Activated CD4-positive, alpha-beta T cell treated with anti-CD3 and anti-CD28 coated beads, Interleukin-2, amount 10 ng/mL, durations not matched to agents 24 days and 14 days (primary cell): ENCODE results near the gene OPTC. TPM values are rescaled to one million over a fixed set of nuclear protein-coding genes. Genes with fewer than 3 reads are reported as not detected.
"Not testable (repeated sequence)": the region's sequence is repeated elsewhere in the genome, so short reads cannot be mapped to it uniquely, and the experiment has no call there.

ENCODE experiments used
- DNase-seq: peaks from one replicate; pipeline ENCODE4 v3.0.0; 2022
- H3K27ac Mint-ChIP-seq: one replicate; pipeline ENCODE4 v1.8.0; 2022; ENCODE audit warnings: mild to moderate bottlenecking, mixed read lengths
- H3K27me3 Mint-ChIP-seq: one replicate; pipeline ENCODE4 v1.8.0; 2022; ENCODE audit warnings: mixed read lengths
- H3K36me3 Mint-ChIP-seq: one replicate; pipeline ENCODE4 v1.8.0; 2022; ENCODE audit warnings: low read depth, mild to moderate bottlenecking, mixed read lengths
- H3K4me1 Mint-ChIP-seq: one replicate; pipeline ENCODE4 v1.8.0; 2021; ENCODE audit warnings: mixed read lengths
- H3K4me3 Mint-ChIP-seq: one replicate; pipeline ENCODE4 v1.8.0; 2022; ENCODE audit warnings: mild to moderate bottlenecking, moderate library complexity, mixed read lengths
- H3K9me3 Mint-ChIP-seq: one replicate; pipeline ENCODE4 v1.8.0; 2021; ENCODE audit warnings: mixed read lengths
- intact Hi-C: fragments of 100-400 bp; cut with micrococcal nuclease; formaldehyde crosslinking; loops from one replicate; pipeline ENCODE4 v1.15.1; 2023
- total RNA-seq: library from RNA; stranded (reverse); gene quantifications from 2 replicates; pipeline ENCODE4 v1.2.3, GENCODE V29; 2022

The OPTC gene
- total RNA-seq, result not detected in 2 replicates

GRCh38 chr1:203493901-203494300 lies at the start of gene OPTC:
TSS of gene OPTC (plus strand) at chr1:203494153. CDS start at chr1:203496006, 1,853 bp downstream.
- no peak for DNase-seq
- Mint-ChIP-seq H3K27me3 (peaks cover 12% of the 10 kb centered on the region), H3K4me3 (no peak within 1 kb of the TSS), H3K4me1 (no peaks in the 10 kb centered on the region), H3K36me3 (no peaks in the 10 kb centered on the region), H3K9me3 (no peaks in the 10 kb centered on the region), H3K27ac (no peak within 1 kb of the TSS)
- intact Hi-C loops, result no loop called here

- no peak for DNase-seq
- H3K27me3 Mint-ChIP-seq, result peaks cover 53% of the 10 kb centered on the region
- peaks cover 5% of the 10 kb centered on the region for H3K9me3 Mint-ChIP-seq
- H3K36me3 Mint-ChIP-seq, result peaks cover 2% of the 10 kb centered on the region
- H3K27ac Mint-ChIP-seq, result no peak overlapping the region
- no peaks in the 10 kb centered on the region for H3K4me1 Mint-ChIP-seq
- H3K4me3 Mint-ChIP-seq, result no peak overlapping the region
- intact Hi-C loops, result no loop called here
These were observed 49.8 kb upstream of the OPTC start for GRCh38 chr1:203444171-203444576.

- Mint-ChIP-seq H3K27ac (no peak overlapping the region), H3K4me3 (no peak overlapping the region), H3K27me3 (peaks cover 60% of the 10 kb centered on the region), H3K4me1 (no peaks in the 10 kb centered on the region), H3K36me3 (peaks cover 2% of the 10 kb centered on the region), H3K9me3 (peaks cover 5% of the 10 kb centered on the region)
- intact Hi-C loops, result no loop called here
- DNase-seq, result no peak
These were observed 46.8 kb upstream of the OPTC start for GRCh38 chr1:203447151-203447550.

- intact Hi-C loops, H3K4me3 Mint-ChIP-seq, DNase-seq, H3K9me3 Mint-ChIP-seq, H3K36me3 Mint-ChIP-seq, H3K4me1 Mint-ChIP-seq, H3K27ac Mint-ChIP-seq: not testable (repeated sequence)
- H3K27me3 Mint-ChIP-seq, result peaks cover 57% of the 10 kb centered on the region
These were observed 46.4 kb upstream of the OPTC start for GRCh38 chr1:203447598-203447997.

- peaks cover 5% of the 10 kb centered on the region for H3K9me3 Mint-ChIP-seq
- no peak for DNase-seq
- H3K27ac Mint-ChIP-seq, result no peak overlapping the region
These were observed 45.4 kb upstream of the OPTC start for GRCh38 chr1:203448521-203449061.

GRCh38 chr1:203450001-203450400 lies 44.0 kb upstream of the OPTC start:
- Mint-ChIP-seq H3K9me3 (peaks cover 3% of the 10 kb centered on the region), H3K27ac (no peak overlapping the region), H3K4me1 (no peaks in the 10 kb centered on the region), H3K36me3 (peaks cover under 1% of the 10 kb centered on the region), H3K27me3 (peaks cover 47% of the 10 kb centered on the region), H3K4me3 (no peak overlapping the region)
- no peak for DNase-seq
- intact Hi-C loops, result no loop called here

More at GRCh38 chr1:203448521-203449061, 45.4 kb upstream of the OPTC start:
- Mint-ChIP-seq H3K4me1 (no peaks in the 10 kb centered on the region), H3K27me3 (peaks cover 51% of the 10 kb centered on the region), H3K36me3 (peaks cover 2% of the 10 kb centered on the region), H3K4me3 (no peak overlapping the region)
- intact Hi-C loops, result no loop called here

- DNase-seq, result no peak
- intact Hi-C loops, result no loop called here
- Mint-ChIP-seq H3K27ac (no peak overlapping the region), H3K36me3 (no peaks in the 10 kb centered on the region), H3K9me3 (no peaks in the 10 kb centered on the region), H3K4me1 (no peaks in the 10 kb centered on the region), H3K4me3 (no peak overlapping the region), H3K27me3 (peaks cover 42% of the 10 kb centered on the region)
These were observed 43.3 kb upstream of the OPTC start for GRCh38 chr1:203450479-203451149.

GRCh38 chr1:203451836-203452784 lies 41.8 kb upstream of the OPTC start:
- Mint-ChIP-seq H3K4me3 (no peak overlapping the region), H3K36me3 (no peaks in the 10 kb centered on the region), H3K27me3 (peaks cover 37% of the 10 kb centered on the region), H3K4me1 (no peaks in the 10 kb centered on the region), H3K27ac (no peak overlapping the region), H3K9me3 (no peaks in the 10 kb centered on the region)
- intact Hi-C loops, result no loop called here
- DNase-seq, result no peak

GRCh38 chr1:203453016-203453415 lies 40.9 kb upstream of the OPTC start:
- DNase-seq, result no peak
- no peaks in the 10 kb centered on the region for H3K9me3 Mint-ChIP-seq
- H3K27me3 Mint-ChIP-seq, result peaks cover 32% of the 10 kb centered on the region
- H3K4me1 Mint-ChIP-seq, result no peaks in the 10 kb centered on the region
- H3K36me3 Mint-ChIP-seq, result no peaks in the 10 kb centered on the region
- intact Hi-C loops, result no loop called here
- no peak overlapping the region for H3K4me3 Mint-ChIP-seq
- no peak overlapping the region for H3K27ac Mint-ChIP-seq

- H3K27me3 Mint-ChIP-seq, result peaks cover 29% of the 10 kb centered on the region
- no peak overlapping the region for H3K27ac Mint-ChIP-seq
- H3K36me3 Mint-ChIP-seq, result no peaks in the 10 kb centered on the region
- H3K9me3 Mint-ChIP-seq, result no peaks in the 10 kb centered on the region
- intact Hi-C loops, result no loop called here
- H3K4me3 Mint-ChIP-seq, result no peak overlapping the region
- no peaks in the 10 kb centered on the region for H3K4me1 Mint-ChIP-seq
- DNase-seq, result no peak
These were observed 40.3 kb upstream of the OPTC start for GRCh38 chr1:203453616-203454015.

GRCh38 chr1:203454986-203455471 lies 38.9 kb upstream of the OPTC start:
- no peak for DNase-seq
- H3K27me3 Mint-ChIP-seq, result peaks cover 24% of the 10 kb centered on the region
- no peaks in the 10 kb centered on the region for H3K9me3 Mint-ChIP-seq
- intact Hi-C loops, result no loop called here
- H3K4me3 Mint-ChIP-seq, result no peak overlapping the region
- no peaks in the 10 kb centered on the region for H3K36me3 Mint-ChIP-seq
- H3K27ac Mint-ChIP-seq, result no peak overlapping the region
- no peaks in the 10 kb centered on the region for H3K4me1 Mint-ChIP-seq

GRCh38 chr1:203455706-203456105 lies 38.2 kb upstream of the OPTC start:
- Mint-ChIP-seq H3K36me3 (no peaks in the 10 kb centered on the region), H3K4me1 (no peaks in the 10 kb centered on the region), H3K27me3 (peaks cover 24% of the 10 kb centered on the region), H3K9me3 (no peaks in the 10 kb centered on the region), H3K27ac (no peak overlapping the region), H3K4me3 (no peak overlapping the region)
- DNase-seq, result no peak
- intact Hi-C loops, result no loop called here

GRCh38 chr1:203456577-203456976 lies 37.4 kb upstream of the OPTC start:
- Mint-ChIP-seq H3K27ac (no peak overlapping the region), H3K9me3 (no peaks in the 10 kb centered on the region), H3K36me3 (no peaks in the 10 kb centered on the region), H3K27me3 (peaks cover 23% of the 10 kb centered on the region), H3K4me3 (no peak overlapping the region), H3K4me1 (no peaks in the 10 kb centered on the region)
- DNase-seq, result no peak
- intact Hi-C loops, result no loop called here

- Mint-ChIP-seq H3K27ac (no peak overlapping the region), H3K9me3 (no peaks in the 10 kb centered on the region), H3K27me3 (peaks cover 24% of the 10 kb centered on the region), H3K4me1 (no peaks in the 10 kb centered on the region), H3K36me3 (no peaks in the 10 kb centered on the region), H3K4me3 (no peak overlapping the region)
- DNase-seq, result no peak
- intact Hi-C loops, result no loop called here
These were observed 35.9 kb upstream of the OPTC start for GRCh38 chr1:203458078-203458477.
